Lower leg skin (tissue), 3 donors: ENCODE data around the gene HBM.
A peak's percentile ranks its signal among the peaks of the same experiment; 100 is the strongest.

ENCODE experiments used
- CTCF ChIP-seq, 3 donors: fragments of 450-650 bp; IDR thresholded peaks; one replicate each; pipeline ENCODE4 v1.5.1; 2016; ENCODE audit warnings: antibody characterized with exemption in 3 of 3, mild to moderate bottlenecking in 3 of 3, moderate library complexity in 2 of 3
- POLR2A ChIP-seq, 2 donors: fragments of 450-650 bp; IDR thresholded peaks; one replicate each; pipeline ENCODE4 v1.6.1; 2016 to 2017; ENCODE audit warnings: antibody characterized with exemption in 2 of 2, mild to moderate bottlenecking in 1 of 2, moderate library complexity in 1 of 2

GRCh38 chr16:180681-181564, 15.1 kb downstream of the HBM start:
- TF ChIP-seq CTCF (IDR thresholded peaks at IDR 0.05) = peak in 1 of 3 donors; percentile 16
- TF ChIP-seq POLR2A (IDR thresholded peaks at IDR 0.05) = no peak
